DMS53 treated with DMSO at 0.1 percent for 48 hours (cell line): ENCODE data around the gene MYEOV.

Experiments
- DNase-seq: peaks from one replicate; lab custom pipeline; 2025; ENCODE audit not compliant: unreplicated experiment; lab: John Stamatoyannopoulos, UW

The MYEOV gene

GRCh38 chr11:69286374-69287371 is 7.3 kb upstream of the MYEOV start:
- DNase-seq = no peak

GRCh38 chr11:69287968-69288882 is 5.7 kb upstream of the MYEOV start:
- DNase-seq = no peak

GRCh38 chr11:69288883-69289242 is 5.1 kb upstream of the MYEOV start:
- DNase-seq = no peak

DNA sequence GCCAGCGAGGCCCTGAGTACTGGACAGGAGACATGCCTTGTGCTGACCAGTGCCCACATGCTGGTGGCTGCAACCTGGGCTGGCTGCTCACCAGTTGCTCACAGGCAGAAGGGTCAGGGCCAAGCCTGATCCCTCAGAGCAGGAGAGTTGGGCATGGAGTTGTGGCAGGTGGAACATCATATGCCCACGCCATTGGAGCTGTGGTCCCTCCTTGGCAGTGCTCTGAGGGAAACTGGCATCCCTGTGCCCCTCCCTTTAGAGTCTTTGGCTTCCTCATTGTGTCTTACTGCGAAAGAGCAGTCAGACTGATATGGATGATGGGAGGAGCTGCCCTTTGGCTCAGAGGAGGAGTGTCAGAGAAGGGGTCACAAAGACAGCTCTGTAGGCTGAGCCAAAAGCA is 3.1 kb upstream of the MYEOV start:
- DNase-seq = no peak

DNA sequence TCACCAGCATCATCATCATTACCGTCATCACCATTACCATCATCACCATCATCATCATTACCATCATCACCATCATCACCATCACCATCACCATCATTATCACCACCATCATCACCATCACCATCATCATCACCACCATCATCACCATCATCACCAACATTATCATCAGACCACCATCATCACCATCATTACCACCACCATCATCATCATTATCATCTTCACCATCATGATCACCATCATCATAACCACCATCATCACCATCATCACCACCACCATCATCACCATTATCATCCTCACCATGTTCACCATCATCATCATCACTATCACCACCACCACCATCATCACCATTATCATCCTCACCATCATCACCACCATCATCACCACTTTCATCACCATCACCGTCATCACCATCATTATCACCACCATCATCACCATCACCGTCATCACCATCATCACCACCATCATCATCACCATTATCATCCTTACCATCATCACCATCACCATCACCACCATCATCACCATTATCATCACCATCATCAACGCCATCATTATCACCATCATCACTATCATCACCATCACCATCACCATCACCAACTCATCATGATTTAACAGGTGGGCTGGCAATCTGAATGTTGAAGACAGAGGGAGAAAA is 2.4 kb upstream of the MYEOV start:
- no peak for DNase-seq

DNA sequence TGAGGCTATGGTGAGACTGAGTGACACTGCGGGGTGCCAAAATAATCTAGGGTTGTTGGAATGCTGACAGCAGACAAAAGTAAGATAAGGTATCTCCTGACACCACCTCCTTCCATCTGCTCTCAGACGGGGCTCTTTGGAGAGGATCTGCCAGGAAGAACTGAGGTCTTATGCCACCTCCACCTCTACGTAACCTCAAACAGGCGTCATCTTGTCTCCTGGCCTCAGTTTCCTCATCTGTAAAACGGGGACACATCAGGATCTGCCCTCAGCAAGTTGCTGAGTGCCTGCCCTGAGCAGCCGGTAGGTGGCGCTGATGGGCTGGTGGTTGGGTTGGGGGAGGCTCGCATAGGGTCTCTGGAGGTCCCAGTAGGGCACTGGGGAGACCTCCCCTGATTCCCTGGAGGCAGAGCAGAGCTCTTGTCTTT is 1.7 kb upstream of the MYEOV start:
- no peak for DNase-seq

DNA sequence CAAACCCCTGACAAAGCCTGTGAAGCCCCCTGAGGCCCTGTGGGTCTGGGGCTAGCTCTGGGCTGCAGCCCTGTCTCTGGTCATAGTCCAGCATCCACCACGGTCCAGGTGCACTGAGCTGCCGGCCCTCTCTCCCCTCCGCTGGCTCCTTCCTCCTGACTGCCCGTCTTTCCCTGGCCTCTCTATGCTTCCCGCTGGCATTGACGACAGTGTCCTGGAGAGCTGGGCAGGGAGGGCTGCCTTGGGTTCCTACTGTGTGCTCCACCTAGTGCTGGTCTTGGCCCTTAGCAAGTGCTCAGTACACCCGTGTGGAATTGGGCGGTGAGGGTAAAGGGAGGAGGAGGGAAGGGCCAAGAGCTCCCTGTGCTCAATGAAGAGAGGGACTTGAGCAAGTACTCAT is 868 bp upstream of the MYEOV start:
- DNase-seq = no peak

DNA sequence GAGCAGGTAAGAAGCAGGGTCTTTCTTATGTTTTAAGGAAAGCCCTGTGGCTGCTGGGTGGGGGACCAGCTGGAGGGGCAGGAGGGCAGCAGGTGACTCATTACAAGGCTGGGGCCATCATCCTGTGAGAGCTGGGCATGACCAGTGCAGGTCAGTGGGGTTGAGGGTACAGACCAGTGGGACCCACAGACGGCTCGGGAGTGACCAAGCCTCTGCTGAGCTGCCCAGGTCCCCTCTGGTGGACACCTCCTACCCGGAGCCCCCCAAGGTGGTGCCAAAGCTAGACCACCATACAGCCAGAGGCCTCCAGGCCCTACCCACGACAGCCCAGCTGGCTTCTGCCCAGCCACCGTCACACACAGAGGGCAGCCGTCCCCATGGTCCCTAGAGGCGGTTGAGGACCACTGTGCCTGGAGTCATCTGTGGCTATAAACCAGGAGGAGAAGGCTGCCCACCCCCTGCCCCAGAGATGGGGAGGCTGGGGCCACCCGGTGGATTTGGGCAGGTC is 670 bp downstream of the MYEOV start:
- no peak for DNase-seq

DNA sequence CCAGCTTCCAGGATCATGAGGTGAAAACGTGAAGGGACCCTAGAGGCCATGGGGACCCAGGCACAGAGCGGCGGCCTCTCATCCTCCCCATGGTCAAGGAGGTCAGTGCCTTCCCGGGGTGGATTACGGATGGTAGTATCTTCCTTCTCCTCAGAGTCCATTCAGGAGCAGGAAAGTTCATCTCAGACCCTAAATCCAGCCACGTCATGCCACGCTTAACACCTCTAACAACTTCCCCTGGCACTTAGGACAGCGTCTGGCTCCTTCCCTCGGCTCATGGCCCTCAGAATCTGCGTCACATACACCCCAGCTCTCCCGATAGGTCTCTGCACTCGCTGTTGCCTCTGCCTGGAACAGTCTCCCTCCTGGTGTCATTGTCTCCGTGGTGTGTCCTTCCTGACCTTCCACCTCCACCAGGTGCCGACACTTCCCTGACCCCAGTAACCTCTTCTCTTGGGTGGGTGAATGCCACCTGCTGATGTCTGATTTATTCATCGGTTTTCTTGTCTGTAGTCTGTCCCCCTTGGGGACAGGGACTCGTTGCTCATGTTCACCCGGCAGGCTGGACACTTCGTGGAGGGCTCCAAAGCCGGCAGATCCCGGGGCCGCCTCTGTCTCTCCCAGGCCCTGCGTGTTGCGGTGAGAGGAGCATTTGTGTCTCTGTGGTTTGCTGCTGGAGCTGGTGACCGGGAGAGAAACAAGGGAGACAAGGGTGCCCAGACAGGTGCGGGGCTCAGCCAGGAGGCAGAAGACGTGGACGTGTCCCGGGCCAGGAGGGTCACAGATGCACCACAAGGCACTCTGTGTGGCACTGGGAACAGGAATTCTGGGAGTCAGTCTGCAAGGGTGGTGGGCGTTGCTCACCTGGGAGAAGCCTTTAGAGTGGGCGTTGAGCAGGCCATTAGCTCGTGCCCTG is 1.4 kb downstream of the MYEOV start:
- DNase-seq = no peak

DNA sequence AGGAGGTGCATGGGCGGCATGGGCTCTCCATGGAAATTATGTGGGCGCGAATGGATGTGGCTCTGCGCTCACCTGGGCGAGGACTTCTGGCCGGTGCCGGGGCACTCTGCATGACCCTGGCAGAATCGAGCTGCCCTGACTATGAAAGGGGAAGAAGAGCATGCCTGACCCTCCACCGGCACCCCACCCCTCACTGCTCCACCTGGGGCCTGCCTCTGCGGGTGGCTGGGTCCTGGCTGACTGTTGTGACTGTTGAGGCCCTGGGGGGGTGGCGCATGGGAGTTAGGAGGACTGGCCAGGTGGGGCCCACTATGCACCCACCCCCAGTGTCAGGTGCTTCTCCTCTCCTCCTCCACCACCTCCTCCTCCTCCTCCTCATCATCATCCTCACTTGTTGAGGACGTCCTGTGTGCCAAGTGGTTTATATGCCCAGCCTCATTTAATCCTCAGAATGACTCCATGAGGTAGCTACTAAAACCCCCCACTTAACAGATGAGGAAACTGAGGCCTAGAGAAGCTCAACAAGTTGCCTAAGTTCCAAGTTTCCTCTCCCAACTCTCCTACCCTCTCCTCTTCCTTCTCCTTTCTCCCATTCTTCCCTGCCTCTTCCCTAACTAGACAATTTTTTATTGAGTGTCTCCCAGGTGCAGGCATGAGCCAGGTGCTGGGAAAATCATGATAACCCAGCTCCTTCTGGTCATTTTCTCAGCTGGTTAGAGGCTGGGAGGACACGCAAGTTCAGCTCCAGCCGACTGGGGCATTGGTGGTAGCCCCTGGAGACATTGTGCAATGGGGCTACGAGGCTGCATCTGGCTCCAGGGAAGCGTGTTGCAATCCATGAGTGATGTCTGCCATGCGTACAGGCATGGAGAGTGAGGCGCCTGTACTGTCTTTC is 2.3 kb downstream of the MYEOV start:
- DNase-seq = no peak

- DNase-seq = no peak
These were observed 3.2 kb downstream of the MYEOV start for GRCh38 chr11:69296890-69297786.

GRCh38 chr11:69297787-69298266 is 3.9 kb downstream of the MYEOV start:
- no peak for DNase-seq

DNA sequence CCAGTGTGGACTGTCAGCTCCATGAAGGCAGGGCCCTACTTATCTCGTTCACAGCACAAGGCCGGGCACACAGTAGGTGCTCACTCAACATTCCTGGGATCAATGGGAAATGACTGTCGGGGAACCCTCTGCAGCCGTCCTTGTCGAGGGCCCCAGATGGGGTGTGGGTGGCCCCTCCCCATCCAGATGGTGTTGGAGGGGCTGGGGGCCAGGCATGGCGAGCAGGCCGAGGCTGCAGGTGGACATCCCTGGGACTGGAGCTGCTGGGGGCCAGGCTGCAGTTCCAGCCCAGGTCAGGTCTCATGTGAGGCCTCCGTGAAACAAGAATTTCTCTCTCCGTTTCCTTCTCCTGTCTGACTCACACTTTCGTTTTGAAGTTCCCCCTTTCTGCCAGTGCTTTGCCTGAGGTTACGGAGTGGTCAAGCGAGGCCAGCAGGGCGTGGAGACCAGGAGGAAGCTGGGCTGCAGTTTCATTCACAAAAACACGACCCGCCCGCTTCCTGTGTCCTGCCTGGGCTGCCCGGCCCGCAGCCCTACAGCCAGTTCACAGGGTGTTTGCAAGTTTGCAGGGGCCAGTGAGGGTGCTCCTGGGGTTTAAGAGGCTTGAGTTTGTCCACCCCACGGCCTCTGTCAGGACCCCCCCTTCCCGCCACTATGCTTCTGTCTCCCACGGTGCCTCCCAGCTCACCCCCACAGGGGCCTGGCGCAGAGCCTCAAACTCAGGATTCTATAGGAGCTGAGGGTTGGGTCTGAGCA is 4.5 kb downstream of the MYEOV start:
- no peak for DNase-seq

DNA sequence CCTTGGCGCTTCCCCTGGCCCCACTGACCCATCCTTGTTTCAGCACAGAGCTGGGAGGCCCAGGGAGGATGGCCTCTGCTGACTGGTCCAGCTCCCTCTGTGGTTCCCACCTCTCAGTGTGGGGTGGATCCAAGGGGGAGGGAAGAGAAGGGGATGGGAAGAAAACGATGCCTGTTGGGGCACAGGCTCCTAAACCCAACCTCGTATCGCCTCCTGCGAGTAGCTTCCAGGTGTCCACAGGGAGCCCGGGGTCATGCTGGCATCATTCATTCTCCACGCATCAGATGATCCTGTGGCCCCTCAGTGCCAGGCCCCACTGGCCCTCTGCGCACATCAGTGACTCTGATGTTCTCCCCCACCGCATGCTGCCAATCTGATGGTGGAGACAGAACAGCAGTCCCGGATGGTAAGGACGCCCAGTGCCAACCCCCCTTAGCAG is 5.1 kb downstream of the MYEOV start:
- no peak for DNase-seq

- no peak for DNase-seq
These were observed 5.6 kb downstream of the MYEOV start for GRCh38 chr11:69299572-69299971.

- no peak for DNase-seq
These were observed 6.4 kb downstream of the MYEOV start for GRCh38 chr11:69300120-69301060.
